T1000 (cell line): ENCODE measurements around the gene CACNA2D3.
"Not testable (repeated sequence)": the region's sequence is repeated elsewhere in the genome, so short reads cannot be mapped to it uniquely, and the experiment has no call there.

Source experiments
- DNase-seq: peaks from one replicate; lab custom pipeline; 2025; ENCODE audit warnings: mixed read lengths; lab: John Stamatoyannopoulos, UW

The CACNA2D3 gene

DNA sequence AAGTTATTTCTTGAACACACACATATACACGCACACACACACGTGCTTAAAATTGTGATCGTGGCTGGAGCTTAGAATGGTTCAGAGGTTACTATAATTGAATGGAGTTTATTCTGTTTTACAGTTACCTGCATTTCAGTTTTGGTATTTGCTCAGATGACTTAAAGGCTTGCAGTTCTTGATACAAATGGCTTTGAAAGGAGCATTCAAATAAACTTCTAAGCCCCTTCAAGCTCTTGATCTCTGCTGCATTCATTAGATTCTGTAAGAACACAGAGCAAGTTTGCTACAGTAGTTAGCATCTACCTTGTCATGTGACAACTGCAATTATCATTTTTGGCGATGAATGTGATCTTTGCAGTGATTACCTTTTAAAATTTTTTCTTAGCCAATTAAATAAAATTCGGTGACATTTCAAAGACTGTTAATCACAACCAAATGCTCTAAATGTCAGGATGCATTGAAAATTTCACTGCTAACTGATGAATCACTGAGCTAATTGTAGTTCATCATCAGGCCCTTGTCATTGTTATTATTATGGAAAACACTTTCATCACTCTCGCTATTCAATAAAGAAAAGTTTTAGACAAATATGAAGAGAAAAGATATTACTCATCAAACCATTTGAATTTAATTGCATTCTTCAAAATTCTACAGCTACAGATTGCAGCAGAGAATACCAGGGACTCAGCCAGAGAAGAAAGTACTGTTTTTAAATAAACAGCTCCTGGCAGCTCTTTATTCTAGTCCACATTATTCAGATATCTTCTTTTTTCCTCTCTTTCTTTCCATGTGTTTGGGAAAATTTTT, 509.4 kb downstream of the CACNA2D3 start:
- DNase-seq: no peak

- no peak for DNase-seq
Measured at GRCh38 chr3:54632326-54632665, 509.9 kb downstream of the CACNA2D3 start.

DNA sequence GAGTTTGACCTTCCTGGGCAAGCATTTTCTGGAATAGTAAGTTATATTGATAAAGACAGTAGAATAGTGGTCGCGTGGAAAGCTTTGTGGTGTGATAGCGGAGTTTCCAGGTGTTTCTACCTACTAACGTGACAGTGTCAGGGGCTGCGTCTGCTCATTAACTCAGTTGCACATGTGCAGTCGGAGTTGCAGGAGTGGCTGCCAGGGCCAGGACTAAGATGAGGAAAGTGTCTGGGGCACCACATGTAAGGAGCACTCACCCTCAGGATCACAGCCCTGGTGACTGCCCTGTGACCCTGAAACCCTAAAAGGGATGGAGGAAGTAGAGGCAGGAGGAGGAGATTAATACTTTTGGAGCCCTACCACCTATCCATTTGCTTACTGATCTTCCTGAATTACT, 510.5 kb downstream of the CACNA2D3 start:
- DNase-seq: no peak

GRCh38 chr3:54633444-54634121, 511.2 kb downstream of the CACNA2D3 start:
- no peak for DNase-seq

DNA sequence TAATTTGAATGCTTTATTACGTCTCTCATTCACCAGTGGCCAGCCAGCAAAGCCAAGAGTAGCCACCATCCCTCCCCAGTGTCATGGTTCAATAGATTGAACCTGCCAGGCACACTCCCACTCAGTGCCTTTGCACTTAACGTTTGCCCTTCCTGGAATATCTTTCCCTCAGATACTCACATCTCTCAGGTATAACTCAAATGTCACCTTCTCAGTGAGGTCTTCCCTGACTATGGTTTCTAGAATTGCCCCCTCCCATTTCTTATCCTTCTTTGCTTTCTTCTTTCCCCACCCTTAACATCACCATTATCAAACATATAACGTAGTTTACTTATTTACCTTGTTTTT, 511.7 kb downstream of the CACNA2D3 start:
- DNase-seq: no peak

DNA sequence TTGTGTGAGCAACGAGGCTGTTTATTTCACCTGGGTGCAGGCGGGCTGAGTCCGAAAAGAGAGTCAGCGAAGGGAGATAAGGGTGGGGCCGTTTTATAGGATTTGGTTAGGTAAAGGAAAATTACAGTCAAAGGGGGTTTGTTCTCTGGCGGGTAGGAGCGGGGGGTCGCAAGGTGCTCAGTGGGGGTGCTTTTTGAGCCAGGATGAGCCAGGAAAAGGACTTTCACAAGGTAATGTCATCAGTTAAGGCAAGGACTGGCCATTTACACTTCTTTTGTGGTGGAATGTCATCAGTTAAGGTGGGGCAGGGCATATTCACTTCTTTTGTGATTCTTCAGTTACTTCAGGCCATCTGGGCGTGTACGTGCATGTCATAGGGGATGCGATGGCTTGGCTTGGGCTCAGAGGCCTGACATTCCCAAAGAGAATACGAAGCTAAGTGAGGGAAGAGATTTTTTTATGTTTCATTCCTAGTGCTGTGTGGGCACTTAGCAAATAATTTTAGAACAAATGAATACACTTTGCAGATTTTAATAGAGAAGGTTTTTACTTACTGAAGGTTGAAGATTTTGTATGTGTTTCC, 517.5 kb downstream of the CACNA2D3 start:
- DNase-seq: not testable (repeated sequence)

- DNase-seq: no peak
Measured at GRCh38 chr3:54641226-54642014, 519.1 kb downstream of the CACNA2D3 start.

DNA sequence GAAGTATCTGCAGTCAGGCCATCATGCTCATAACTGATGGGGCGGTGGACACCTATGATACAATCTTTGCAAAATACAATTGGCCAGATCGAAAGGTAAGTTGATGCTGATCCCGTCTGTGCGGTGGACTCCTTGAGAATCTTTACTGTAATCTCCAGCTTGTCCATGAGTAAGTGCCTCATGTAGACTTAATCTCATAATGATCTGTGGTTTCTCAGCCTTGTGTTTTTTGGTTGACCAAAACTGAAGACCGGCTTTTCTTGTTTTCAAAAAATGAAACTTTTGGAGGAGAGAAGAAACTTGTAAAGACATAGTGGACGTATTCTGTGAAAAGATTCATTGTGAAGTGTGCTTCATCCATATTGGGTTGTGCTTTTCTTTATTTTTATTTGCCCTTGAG, 519.8 kb downstream of the CACNA2D3 start:
- DNase-seq: no peak

DNA sequence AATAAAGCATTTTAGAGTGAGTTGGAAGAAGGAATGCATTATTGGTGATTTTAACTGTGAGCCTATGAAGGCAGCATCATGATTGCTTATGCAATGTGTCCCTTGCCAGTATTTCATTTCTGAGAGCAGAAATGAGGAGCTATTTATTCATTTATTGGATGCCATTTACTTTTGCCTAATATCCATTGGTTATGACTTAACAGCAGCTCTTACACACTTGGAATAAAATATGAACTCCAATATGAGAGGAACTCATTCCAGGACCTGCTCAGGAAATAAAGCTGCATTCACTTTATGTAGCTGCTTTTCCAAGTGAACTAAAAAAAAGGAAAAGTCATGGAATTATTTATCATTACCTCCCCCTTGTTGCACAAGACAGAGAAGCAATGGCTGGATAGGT, 525.4 kb downstream of the CACNA2D3 start:
- no peak for DNase-seq

DNA sequence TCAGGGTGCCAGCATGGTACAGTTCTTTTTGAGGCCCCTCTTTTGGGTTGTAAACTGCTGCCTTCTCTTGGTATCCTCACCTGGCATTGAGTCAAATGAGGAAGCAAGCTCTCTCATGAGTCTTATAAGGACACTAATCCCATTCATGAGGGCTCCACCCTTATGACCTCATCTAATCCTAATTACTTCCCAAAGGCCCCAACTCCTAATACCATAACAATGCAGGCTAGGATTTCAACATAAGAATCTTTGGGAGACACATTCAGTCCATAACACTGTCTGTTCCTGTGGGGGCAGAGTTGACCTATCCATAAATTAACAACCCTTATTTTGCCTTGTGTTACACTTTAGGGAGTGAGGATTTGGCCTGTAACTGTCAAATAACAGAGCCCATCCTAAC, 527.2 kb downstream of the CACNA2D3 start:
- no peak for DNase-seq

DNA sequence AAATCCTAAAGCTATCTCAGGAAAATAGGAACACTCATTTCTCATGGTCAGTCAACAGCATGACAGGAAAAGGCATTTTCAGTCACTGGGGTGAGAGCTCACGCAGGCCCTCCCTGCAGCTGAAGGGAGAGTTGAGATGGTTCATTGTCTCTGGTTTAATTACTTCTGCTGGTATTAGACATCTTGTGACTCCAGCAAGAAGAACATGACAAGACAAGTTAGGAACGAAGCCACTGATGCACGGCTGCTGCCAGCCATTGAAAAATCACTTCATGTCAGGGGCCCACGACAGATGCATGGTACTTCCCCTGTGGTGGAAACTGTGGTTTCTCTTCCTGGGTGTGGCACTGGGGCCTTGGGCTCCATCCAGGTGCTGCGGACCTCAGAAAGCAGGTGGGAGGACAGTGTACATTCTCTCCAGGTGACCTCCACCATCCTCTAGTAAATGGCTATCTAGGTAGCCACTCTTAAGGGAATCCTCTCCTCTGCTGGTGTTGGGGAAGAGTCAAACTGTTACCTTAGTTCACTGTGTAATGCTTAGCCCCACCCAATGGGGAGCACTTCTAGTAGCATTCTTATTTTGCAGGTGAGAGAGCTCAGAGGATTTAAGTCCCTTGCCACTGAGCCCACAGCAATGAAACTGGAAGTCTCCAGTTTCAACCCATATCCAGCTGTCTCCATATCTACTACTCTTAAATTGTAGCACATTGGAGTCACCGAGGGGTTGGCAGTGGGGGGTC, 531.3 kb downstream of the CACNA2D3 start:
- no peak for DNase-seq

GRCh38 chr3:54654776-54655175, 532.4 kb downstream of the CACNA2D3 start:
- no peak for DNase-seq

- DNase-seq: no peak
Measured at GRCh38 chr3:54659347-54659746, 537.0 kb downstream of the CACNA2D3 start.

DNA sequence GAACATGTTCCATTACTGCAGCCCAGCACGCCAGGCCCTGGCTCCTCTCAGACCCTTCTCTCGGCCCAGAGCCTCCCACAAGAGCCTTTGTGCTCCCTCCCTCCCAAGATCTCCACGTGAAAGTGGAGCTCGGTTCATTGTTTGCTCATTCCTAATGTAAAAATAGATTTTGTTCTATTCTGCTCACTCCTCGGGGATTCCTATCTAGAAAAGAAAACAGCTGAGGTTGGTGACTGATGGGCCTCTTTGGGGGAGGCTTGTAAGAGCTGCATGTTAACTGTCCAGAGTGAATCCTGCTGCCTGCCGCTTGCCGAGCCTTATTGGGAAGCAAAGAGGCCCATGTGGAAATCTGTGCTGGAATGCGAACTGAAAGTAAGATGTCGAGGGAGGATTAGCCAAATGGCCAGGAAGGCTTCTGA, 538.4 kb downstream of the CACNA2D3 start:
- DNase-seq: no peak

DNA sequence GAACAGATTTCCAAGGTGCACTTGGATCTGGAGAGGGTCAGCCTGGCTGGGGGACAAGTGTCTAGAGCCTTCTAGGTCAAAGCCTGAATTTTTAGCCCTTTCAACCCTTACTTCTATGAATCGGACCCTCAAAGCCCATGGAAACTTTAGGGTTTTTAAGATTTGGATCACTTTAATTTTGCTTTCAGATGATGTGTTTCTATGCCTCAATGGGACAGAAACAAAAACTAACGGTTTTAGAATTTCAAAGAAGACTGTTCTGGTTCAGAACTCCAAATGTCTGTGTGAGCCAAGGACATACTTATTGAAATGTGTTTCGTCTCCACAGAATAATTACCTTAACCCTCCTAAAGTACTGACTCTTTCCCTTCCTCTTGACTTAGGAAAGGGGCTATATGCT, 538.8 kb downstream of the CACNA2D3 start:
- no peak for DNase-seq

GRCh38 chr3:54663501-54664011, 541.2 kb downstream of the CACNA2D3 start:
- no peak for DNase-seq

DNA sequence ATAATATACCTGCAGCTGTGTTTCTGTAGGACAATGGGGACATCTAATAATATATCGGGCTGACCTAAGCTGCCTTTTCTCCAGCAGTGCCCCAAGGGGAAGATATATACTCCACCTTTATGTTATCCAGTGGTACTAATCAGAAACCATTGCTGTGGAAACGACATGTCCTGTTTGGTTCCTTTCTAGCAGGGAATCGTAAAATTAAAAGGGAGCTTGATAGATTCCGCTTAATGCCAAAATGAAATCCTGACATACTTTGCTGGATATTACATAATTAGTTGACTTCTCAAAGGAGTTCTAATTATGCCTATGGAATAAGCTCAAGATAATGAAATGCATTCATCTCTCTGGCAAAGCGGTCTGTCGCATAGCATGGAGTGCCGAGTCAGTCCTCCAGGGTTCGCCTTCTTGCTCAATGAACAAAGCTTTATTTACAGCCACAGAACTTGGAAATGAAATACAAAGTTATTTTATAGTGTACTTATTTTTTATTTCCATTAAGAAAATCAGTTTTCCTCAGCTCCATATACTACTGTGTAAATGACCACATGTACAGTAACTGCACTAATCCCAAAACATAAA, 542.8 kb downstream of the CACNA2D3 start:
- DNase-seq: no peak

GRCh38 chr3:54668236-54668635, 545.9 kb downstream of the CACNA2D3 start:
- no peak for DNase-seq

GRCh38 chr3:54670201-54671000, 548.0 kb downstream of the CACNA2D3 start:
- no peak for DNase-seq

GRCh38 chr3:54671511-54671910, 549.2 kb downstream of the CACNA2D3 start:
- no peak for DNase-seq
